ENCODE results near the gene AQP12B.
"Not testable (repeated sequence)": the region's sequence is repeated elsewhere in the genome, so short reads cannot be mapped to it uniquely, and the experiment has no call there.

Gene AQP12B

GRCh38 chr2:240680185-240680584, 2.5 kb downstream of the AQP12B start:
- DNase-seq, result not testable (repeated sequence)

GRCh38 chr2:240678909-240679308, 3.8 kb downstream of the AQP12B start:
- not testable (repeated sequence) for DNase-seq

GRCh38 chr2:240678043-240678442, 4.6 kb downstream of the AQP12B start:
- not testable (repeated sequence) for DNase-seq

- not testable (repeated sequence) for DNase-seq
Observed at GRCh38 chr2:240675345-240675744, 7.3 kb downstream of the AQP12B start.

- not testable (repeated sequence) for DNase-seq
Observed at GRCh38 chr2:240674461-240675184, 8.1 kb downstream of the AQP12B start.

- DNase-seq, result peak; percentile 46
Observed at GRCh38 chr2:240672701-240673190, 9.9 kb downstream of the AQP12B start.

GRCh38 chr2:240672076-240672700, 10.5 kb downstream of the AQP12B start:
- peak; percentile 34 for DNase-seq

- no peak for DNase-seq
Observed at GRCh38 chr2:240670950-240671349, 11.7 kb downstream of the AQP12B start.

GRCh38 chr2:240670402-240670801, 12.3 kb downstream of the AQP12B start:
- no peak for DNase-seq

- DNase-seq, result no peak
Observed at GRCh38 chr2:240664622-240665021, 18.1 kb downstream of the AQP12B start.

- DNase-seq, result no peak
Observed at GRCh38 chr2:240663546-240664190, 19.0 kb downstream of the AQP12B start.

- no peak for DNase-seq
Observed at GRCh38 chr2:240662681-240663080, 20.0 kb downstream of the AQP12B start.

- not testable (repeated sequence) for DNase-seq
Observed at GRCh38 chr2:240659883-240660282, 22.8 kb downstream of the AQP12B start.

GRCh38 chr2:240655931-240656886, 26.5 kb downstream of the AQP12B start:
- DNase-seq, result no peak

- no peak for DNase-seq
Observed at GRCh38 chr2:240651185-240651584, 31.5 kb downstream of the AQP12B start.

GRCh38 chr2:240650254-240650965, 32.3 kb downstream of the AQP12B start:
- DNase-seq, result no peak

- no peak for DNase-seq
Observed at GRCh38 chr2:240649331-240649730, 33.4 kb downstream of the AQP12B start.

GRCh38 chr2:240648650-240649275, 33.9 kb downstream of the AQP12B start:
- peak; percentile 42 for DNase-seq

GRCh38 chr2:240648155-240648649, 34.5 kb downstream of the AQP12B start:
- peak; percentile 40 for DNase-seq

- peak; percentile 46 for DNase-seq
Observed at GRCh38 chr2:240647503-240648154, 35.1 kb downstream of the AQP12B start.

Data from islet precursor cell (in vitro differentiated cells).